ENCODE data around the gene ENDOU. TPM values are rescaled to one million over a fixed set of nuclear protein-coding genes. Genes with fewer than 3 reads are reported as not detected.

The ENDOU gene
- total RNA-seq, 8 experiments from 2014 or later: 0.11 to 3.8 (median 0.36) TPM

- in situ Hi-C loops (cut with MboI; ENCODE audit: low pct_unique_long_range_greater_than_20kb in 2 of 9, low sequenced_read_pairs in 9 of 9, unreplicated experiment in 9 of 9): loop anchor here in 5 of 9 experiments (25.0 kb wide), 4 partner anchors 90 to 890 kb away; partner anchors contain the start of genes CCDC184 (in 2 of the 5) and HDAC7 (in 1 of the 5)
- Histone ChIP-seq H3K27ac (no peak overlapping the region), H3K4me3 (no peak overlapping the region), H3K4me1 (replicated peaks in 1 of 2) (no peaks in the 10 kb centered on the region)
- no peak for ATAC-seq (replicated peaks in 6 of 8)
- 66 to 100% (median 91%) methylated on average over 1 to 6 of the region's 7 CpGs; no CpG with 5 or more reads in 2 of the 10 experiments for WGBS, 10 experiments
Observed at GRCh38 chr12:47722136-47722834, 3.0 kb downstream of the ENDOU start.

- 38 to 100% (median 90%) methylated on average over 1 to 8 of the region's 9 CpGs; no CpG with 5 or more reads in 1 of the 10 experiments for WGBS, 10 experiments
- in situ Hi-C loops (cut with MboI; ENCODE audit: low pct_unique_long_range_greater_than_20kb in 2 of 9, low sequenced_read_pairs in 9 of 9, unreplicated experiment in 9 of 9): loop anchor here in 5 of 9 experiments (25.0 kb wide), 4 partner anchors 91 to 891 kb away; partner anchors contain the start of genes CCDC184 (in 2 of the 5) and HDAC7 (in 1 of the 5)
- no peaks in the 10 kb centered on the region for H3K4me1 ChIP-seq (replicated peaks in 1 of 2)
- ATAC-seq (replicated peaks in 6 of 8): no peak
- no peak overlapping the region for H3K27ac ChIP-seq
- H3K4me3 ChIP-seq: no peak overlapping the region
Observed at GRCh38 chr12:47721431-47721973, 3.8 kb downstream of the ENDOU start.

- in situ Hi-C loops (cut with MboI; ENCODE audit: low pct_unique_long_range_greater_than_20kb in 2 of 9, low sequenced_read_pairs in 9 of 9, unreplicated experiment in 9 of 9): loop anchor here in 6 of 9 experiments (10.0 to 25.0 kb wide), 5 partner anchors 56 to 894 kb away; partner anchors contain the start of genes CCDC184 (in 2 of the 6), SLC48A1 (in 2 of the 6) and HDAC7 (in 1 of the 6)
- WGBS, 10 experiments: 13 to 100% (median 69%) methylated on average over 1 of the region's 1 CpG; no CpG with 5 or more reads in 4 of the 10 experiments
- Histone ChIP-seq H3K27ac (no peak overlapping the region), H3K4me1 (replicated peaks in 1 of 2) (no peaks in the 10 kb centered on the region), H3K4me3 (no peak overlapping the region)
- ATAC-seq (replicated peaks in 6 of 8): no peak
Observed at GRCh38 chr12:47718531-47718930, 6.8 kb downstream of the ENDOU start.

- ATAC-seq (replicated peaks in 6 of 8): peak; percentile 89 to 99 (median 94)
- Histone ChIP-seq H3K4me1 (replicated peaks in 1 of 2) (no peaks in the 10 kb centered on the region), H3K27ac (no peak overlapping the region), H3K4me3 (no peak overlapping the region)
- 0 to 50% (median 30%) methylated on average over 1 to 5 of the region's 13 CpGs; no CpG with 5 or more reads in 1 of the 10 experiments for WGBS, 10 experiments
- in situ Hi-C loops (cut with MboI; ENCODE audit: low pct_unique_long_range_greater_than_20kb in 2 of 9, low sequenced_read_pairs in 9 of 9, unreplicated experiment in 9 of 9): loop anchor here in 6 of 9 experiments (10.0 to 25.0 kb wide), 5 partner anchors 57 to 895 kb away; partner anchors contain the start of genes CCDC184 (in 2 of the 6), SLC48A1 (in 2 of the 6) and HDAC7 (in 1 of the 6)
Observed at GRCh38 chr12:47717443-47718193, 7.7 kb downstream of the ENDOU start.

- WGBS, 10 experiments: 70% methylated on average over 2 of the region's 6 CpGs; no CpG with 5 or more reads in 9 of the 10 experiments
- peak in 1 of 8 experiments; percentile 5 for ATAC-seq (replicated peaks in 6 of 8)
- Histone ChIP-seq H3K4me1 (replicated peaks in 1 of 2) (no peaks in the 10 kb centered on the region), H3K27ac (no peak overlapping the region), H3K4me3 (no peak overlapping the region)
- in situ Hi-C loops (cut with MboI; ENCODE audit: low pct_unique_long_range_greater_than_20kb in 2 of 9, low sequenced_read_pairs in 9 of 9, unreplicated experiment in 9 of 9): loop anchor here in 6 of 9 experiments (10.0 to 25.0 kb wide), 5 partner anchors 58 to 895 kb away; partner anchors contain the start of genes CCDC184 (in 2 of the 6), SLC48A1 (in 2 of the 6) and HDAC7 (in 1 of the 6)
Observed at GRCh38 chr12:47717046-47717442, 8.2 kb downstream of the ENDOU start.

GRCh38 chr12:47715877-47716548 lies 9.3 kb downstream of the ENDOU start:
- in situ Hi-C loops (cut with MboI; ENCODE audit: low pct_unique_long_range_greater_than_20kb in 2 of 9, low sequenced_read_pairs in 9 of 9, unreplicated experiment in 9 of 9): loop anchor here in 6 of 9 experiments (10.0 to 25.0 kb wide), 5 partner anchors 59 to 896 kb away; partner anchors contain the start of genes CCDC184 (in 2 of the 6), SLC48A1 (in 2 of the 6) and HDAC7 (in 1 of the 6)
- H3K4me3 ChIP-seq: no peak overlapping the region
- H3K27ac ChIP-seq: no peak overlapping the region
- H3K4me1 ChIP-seq (replicated peaks in 1 of 2): no peaks in the 10 kb centered on the region
- 65 to 95% (median 70%) methylated on average over 2 to 3 of the region's 13 CpGs; no CpG with 5 or more reads in 7 of the 10 experiments for WGBS, 10 experiments
- no peak for ATAC-seq (replicated peaks in 6 of 8)

- no peaks in the 10 kb centered on the region for H3K4me1 ChIP-seq (replicated peaks in 1 of 2)
- in situ Hi-C loops (cut with MboI; ENCODE audit: low pct_unique_long_range_greater_than_20kb in 2 of 9, low sequenced_read_pairs in 9 of 9, unreplicated experiment in 9 of 9): loop anchor here in 6 of 9 experiments (10.0 to 25.0 kb wide), 5 partner anchors 59 to 897 kb away; partner anchors contain the start of genes CCDC184 (in 2 of the 6), SLC48A1 (in 2 of the 6) and HDAC7 (in 1 of the 6)
- H3K27ac ChIP-seq: no peak overlapping the region
- ATAC-seq (replicated peaks in 6 of 8): peak; percentile 14 to 85 (median 79)
- WGBS, 10 experiments: 0 to 60% (median 2%) methylated on average over 1 to 4 of the region's 10 CpGs; no CpG with 5 or more reads in 2 of the 10 experiments
- H3K4me3 ChIP-seq: no peak overlapping the region
Observed at GRCh38 chr12:47715393-47715876, 9.9 kb downstream of the ENDOU start.

- H3K27ac ChIP-seq: no peak overlapping the region
- in situ Hi-C loops (cut with MboI; ENCODE audit: low pct_unique_long_range_greater_than_20kb in 2 of 9, low sequenced_read_pairs in 9 of 9, unreplicated experiment in 9 of 9): loop anchor here in 6 of 9 experiments (10.0 to 25.0 kb wide), 5 partner anchors 60 to 897 kb away; partner anchors contain the start of genes CCDC184 (in 2 of the 6), SLC48A1 (in 2 of the 6) and HDAC7 (in 1 of the 6)
- WGBS, 10 experiments: 0 to 50% (median 5%) methylated on average over 1 to 4 of the region's 5 CpGs; no CpG with 5 or more reads in 2 of the 10 experiments
- no peaks in the 10 kb centered on the region for H3K4me1 ChIP-seq (replicated peaks in 1 of 2)
- no peak overlapping the region for H3K4me3 ChIP-seq
- peak in 1 of 8 experiments; percentile 8 for ATAC-seq (replicated peaks in 6 of 8)
Observed at GRCh38 chr12:47714826-47715386, 10.4 kb downstream of the ENDOU start.

GRCh38 chr12:47712171-47712570 lies 13.1 kb downstream of the ENDOU start:
- Histone ChIP-seq H3K4me1 (replicated peaks in 1 of 2) (peaks cover 2 to 3% of the 10 kb centered on the region in 2 donors), H3K27ac (no peak overlapping the region), H3K4me3 (no peak overlapping the region)
- no peak for ATAC-seq (replicated peaks in 6 of 8)
- in situ Hi-C loops (cut with MboI; ENCODE audit: low pct_unique_long_range_greater_than_20kb in 2 of 9, low sequenced_read_pairs in 9 of 9, unreplicated experiment in 9 of 9): loop anchor here in 6 of 9 experiments (10.0 to 25.0 kb wide), 5 partner anchors 63 to 900 kb away; partner anchors contain the start of genes CCDC184 (in 2 of the 6), SLC48A1 (in 2 of the 6) and HDAC7 (in 1 of the 6)
- WGBS, 10 experiments: 40 to 100% (median 76%) methylated on average over 1 to 4 of the region's 6 CpGs; no CpG with 5 or more reads in 4 of the 10 experiments

GRCh38 chr12:47711448-47711847 lies 13.8 kb downstream of the ENDOU start:
- in situ Hi-C loops (cut with MboI; ENCODE audit: low pct_unique_long_range_greater_than_20kb in 2 of 9, low sequenced_read_pairs in 9 of 9, unreplicated experiment in 9 of 9): loop anchor here in 6 of 9 experiments (10.0 to 25.0 kb wide), 5 partner anchors 63 to 901 kb away; partner anchors contain the start of genes CCDC184 (in 2 of the 6), SLC48A1 (in 2 of the 6) and HDAC7 (in 1 of the 6)
- Histone ChIP-seq H3K27ac (no peak overlapping the region), H3K4me3 (no peak overlapping the region), H3K4me1 (replicated peaks in 1 of 2) (peaks cover 6 to 9% of the 10 kb centered on the region in 2 donors)
- WGBS, 10 experiments: 53 to 100% (median 92%) methylated on average over 1 to 5 of the region's 5 CpGs; no CpG with 5 or more reads in 1 of the 10 experiments
- ATAC-seq (replicated peaks in 6 of 8): no peak

- in situ Hi-C loops (cut with MboI; ENCODE audit: low pct_unique_long_range_greater_than_20kb in 2 of 9, low sequenced_read_pairs in 9 of 9, unreplicated experiment in 9 of 9): loop anchor here in 6 of 9 experiments (10.0 to 25.0 kb wide), 5 partner anchors 65 to 902 kb away; partner anchors contain the start of genes CCDC184 (in 2 of the 6), SLC48A1 (in 2 of the 6) and HDAC7 (in 1 of the 6)
- H3K27ac ChIP-seq: no peak overlapping the region
- H3K4me1 ChIP-seq (replicated peaks in 1 of 2): peaks cover 6 to 10% of the 10 kb centered on the region in 2 donors
- no peak overlapping the region for H3K4me3 ChIP-seq
- no peak for ATAC-seq (replicated peaks in 6 of 8)
Observed at GRCh38 chr12:47710278-47710677, 15.0 kb downstream of the ENDOU start.

All from motor neuron (in vitro differentiated cells).